Inferior parietal cortex (tissue), 1 donor: ENCODE data around the gene SLC26A1.

Source experiments
- DNase-seq: peaks from one replicate; pipeline ENCODE4 v3.0.0-alpha.2; 2016; ENCODE audit errors: extremely low spot score

Gene SLC26A1

DNA sequence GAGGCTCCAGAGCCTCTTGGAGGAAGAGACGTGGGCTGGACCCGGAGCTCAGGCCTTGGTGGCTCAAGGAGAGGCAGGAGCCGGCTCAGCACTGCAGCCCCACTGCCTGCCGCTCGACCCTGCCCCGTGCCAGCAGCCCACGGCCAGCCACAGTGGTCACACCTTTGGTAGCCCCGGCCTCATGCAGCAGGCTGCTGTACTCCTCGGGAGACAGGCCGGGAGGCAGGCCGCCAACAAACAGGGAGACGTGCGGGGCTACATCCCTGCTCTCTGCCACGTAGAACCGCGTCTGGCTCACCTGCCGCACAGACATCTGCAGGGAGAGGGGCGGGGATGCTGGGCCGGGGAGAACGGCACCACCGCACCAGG, 27.5 kb downstream of the SLC26A1 start:
- DNase-seq, result no peak

DNA sequence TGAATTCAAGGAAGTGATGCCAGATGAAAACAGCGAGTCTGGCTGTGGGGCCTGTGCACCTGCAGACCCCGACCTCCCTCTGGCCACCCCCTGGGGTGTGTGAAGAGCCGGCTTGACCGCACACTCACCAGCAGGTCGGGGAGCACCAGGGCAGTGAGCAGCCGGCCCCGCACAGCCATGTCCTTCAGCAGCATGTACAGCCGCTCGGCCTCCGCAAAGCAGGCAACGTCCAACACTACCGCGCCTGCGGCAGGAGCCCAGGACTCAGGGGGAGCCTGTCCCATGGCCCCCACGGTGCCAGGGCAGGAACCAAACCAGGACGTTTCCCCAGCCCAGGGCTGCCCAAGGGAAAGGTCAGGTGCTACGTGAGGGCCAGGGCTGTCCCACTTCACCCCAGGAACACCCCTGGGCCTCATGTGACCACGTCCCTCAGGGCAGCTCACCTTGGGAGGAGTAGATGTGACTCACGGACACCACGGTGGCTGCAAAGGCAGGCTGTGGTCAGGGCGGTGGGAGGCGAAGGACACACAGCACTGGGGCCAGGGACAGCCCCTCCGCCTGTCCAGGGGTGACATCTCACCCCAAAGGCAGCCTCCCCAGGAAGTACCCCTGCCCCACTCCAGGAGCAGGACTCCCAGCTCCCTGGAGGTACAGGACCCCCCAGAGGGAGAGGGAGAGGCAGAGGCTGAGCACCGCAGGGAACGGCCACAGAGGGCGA, 28.0 kb downstream of the SLC26A1 start:
- DNase-seq, result no peak

DNA sequence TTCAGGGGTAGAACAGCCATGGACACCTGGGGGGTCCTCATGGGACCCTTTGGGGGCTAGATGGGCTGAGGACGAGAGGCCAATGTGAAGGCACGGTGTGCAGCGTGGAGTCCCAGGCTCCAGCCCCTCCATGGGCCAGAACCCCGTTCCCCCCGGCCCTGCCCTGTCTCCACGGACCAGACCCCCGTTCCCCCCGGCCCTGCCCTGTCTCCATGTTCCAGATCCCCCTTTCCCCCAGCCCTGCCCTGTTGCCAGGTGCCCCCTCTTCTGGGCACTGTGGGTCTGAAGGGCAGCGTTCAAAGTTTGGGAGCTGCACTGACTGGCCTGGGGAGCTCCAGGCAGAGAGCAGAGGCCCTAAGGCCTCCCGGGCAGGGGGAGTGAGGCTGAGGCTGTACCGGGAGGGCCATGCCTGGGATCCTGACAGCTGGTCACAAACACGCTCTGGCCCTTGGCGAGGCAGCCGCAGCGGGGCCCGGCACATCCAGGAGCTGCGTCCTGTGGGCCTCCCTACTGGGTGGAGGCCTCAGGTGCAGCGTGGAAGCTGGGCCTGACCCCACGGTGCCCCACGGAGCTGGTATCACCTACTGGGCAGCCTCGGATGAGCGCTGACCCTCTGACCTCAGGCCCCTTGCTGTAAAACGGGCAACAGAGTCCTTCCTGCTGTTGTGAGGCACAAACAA, 28.7 kb downstream of the SLC26A1 start:
- no peak for DNase-seq

DNA sequence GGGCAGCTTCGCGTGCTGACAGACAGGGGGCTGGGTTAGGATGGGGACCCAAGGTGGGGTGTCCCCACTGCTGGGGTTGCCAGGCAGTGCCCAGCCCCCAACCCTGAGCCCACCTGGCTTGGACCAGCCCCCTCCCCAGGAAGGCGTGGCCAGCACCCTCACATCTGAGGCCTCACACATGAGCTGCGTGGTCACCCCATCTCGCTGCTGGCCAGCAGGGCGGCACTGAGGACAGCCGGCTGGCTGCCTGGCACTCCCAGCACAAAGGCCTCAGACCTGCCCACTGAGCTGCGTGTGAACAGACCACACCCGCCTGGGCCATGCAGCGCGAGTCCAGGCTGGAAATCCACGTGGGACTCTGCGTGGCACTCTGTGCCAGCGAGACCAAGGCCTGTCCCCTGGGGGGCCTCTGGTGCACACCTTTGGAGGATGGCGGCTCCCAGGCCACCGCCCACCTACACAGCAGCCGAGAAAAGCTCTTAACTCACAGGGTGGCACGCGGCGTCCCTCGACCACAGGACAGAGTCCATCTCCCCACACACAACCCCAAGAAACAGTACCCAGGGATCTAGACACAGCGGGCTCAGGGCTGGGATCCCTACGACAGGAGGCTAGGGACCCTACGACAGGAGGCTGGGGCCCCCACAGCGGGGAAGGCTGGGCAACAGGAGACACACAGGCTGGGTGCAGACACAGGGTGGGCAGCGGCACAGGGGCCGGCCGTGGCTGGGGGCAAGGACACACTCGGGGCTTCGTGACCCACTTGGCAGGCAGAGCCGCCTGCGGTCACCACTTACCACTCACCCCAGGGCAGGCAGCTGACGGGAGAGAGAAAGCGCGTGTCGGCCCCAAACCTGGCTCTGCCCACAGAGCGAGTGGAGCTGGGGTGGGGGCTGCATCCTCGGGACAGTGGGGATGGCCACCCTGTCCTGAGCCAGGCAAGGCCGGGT, 29.7 kb downstream of the SLC26A1 start:
- DNase-seq, result no peak

DNA sequence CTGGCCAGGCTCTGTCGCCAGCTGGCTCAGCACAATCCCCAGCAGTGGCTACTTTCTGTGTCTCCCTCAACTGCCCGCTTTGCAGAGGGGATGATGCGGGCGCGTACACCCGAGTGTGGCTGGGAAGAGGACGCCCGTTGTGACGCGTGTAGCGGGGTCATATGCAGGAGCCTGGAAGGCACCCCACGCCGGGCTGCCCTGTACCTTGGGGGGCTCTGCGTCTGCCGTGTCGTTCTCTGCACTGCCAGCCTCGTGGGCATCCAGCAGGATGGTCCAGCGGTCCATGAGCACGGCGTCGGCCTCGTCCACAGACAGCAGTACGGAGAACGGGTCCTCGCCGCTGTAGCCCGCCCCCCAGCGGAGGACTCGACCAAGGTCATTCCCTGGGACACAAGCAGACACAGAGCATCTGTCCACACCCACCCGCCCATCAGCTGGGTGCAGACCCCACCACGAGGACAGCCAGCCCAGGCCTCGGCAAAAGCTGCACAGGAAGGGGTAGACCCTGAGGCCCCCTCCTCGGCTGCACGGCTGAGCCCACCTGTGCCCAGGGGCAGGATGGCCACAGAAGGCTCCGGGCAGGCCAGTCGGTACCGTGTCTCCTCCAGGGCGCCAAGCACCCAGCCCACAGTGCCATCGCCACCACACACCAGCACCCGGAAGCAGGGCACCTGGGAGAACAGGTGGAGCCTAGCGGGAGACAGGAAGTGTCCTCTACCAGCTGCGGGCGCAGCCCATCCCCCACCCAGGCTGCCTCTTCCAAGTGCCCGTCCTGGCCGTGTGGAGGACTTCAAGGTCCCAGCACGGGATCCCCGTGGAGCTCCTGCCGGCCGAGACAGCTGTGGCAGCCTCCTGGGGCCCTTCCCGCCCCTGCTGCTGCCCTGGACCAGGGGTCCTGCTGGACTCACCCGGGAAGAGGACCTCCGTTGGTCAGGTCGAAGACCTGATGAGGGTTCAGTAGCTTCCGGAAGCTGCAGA, 30.7 kb downstream of the SLC26A1 start:
- DNase-seq, result no peak

DNA sequence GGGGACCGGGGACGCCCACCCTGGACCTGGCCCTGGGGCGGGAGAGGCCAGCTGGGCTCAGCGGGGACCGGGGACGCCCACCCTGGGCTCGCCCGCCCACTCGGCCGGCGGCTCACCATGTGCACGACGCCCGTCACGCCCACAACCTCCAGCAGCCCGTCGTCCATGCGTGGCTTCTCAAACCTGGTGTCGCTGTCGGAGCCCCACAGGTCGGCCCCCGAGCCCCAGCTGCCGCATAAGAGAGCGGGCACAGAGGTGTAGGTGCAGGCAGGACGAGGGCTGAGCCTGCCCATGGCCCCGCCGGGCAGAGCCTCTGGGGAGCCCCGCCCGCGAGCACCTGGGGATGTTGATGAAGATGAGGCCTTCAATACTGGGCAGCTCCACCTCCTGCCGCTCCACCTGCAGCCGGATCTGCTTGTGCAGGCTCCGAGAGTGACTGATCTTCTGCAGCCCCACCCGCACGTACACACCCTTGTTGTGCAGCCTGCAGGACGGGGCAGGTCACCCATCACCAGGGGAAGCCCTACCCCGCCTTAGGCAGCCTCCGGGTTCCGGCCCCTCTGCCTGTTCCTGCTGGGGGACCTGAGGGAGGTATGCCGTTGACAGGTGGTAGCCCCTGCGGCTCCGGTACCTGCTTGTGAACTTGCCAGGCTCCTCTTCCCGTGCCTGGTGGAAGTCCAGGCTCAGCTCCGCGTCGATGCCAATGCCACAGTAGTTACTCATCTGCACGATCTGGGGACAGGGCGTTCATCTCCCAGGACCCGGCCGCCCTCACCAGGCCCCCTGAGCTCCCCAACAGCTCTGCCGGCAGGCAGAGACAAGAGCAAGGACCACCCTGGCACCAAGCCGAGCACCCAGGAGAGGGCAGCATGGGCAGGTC, 31.6 kb downstream of the SLC26A1 start:
- DNase-seq, result no peak

DNA sequence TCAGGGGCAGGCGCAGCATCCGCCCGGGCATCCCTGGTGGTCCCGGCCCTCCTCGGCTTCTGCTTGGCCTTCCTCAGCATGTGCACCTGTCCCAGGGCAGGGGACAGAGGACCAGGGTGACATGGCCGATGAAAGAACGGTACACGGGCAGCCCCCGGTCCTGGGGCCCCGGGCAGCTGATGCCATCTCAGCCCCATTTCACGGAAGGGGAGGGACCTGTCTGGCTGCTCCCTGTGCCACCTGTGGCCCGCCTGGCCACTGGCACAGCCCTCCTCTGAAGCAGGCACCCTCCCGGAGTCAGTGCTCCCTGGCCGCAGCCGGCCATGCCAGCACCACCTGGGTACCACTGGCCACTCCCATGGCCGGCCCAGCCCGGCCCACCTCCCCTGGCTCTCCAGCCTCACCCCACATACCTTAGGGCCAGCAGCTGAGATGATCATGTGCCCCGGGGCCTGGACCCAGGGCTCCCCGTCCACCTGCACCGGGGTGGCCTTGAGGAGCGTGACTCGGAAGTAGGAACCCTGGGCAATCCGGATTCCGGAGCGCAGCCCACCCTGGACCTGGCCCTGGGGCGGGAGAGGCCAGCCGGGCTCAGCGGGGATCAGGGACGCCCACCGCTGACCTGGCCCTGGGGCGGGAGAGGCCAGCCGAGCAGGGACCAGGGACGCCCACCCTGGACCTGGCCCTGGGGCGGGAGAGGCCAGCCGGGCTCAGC, 32.4 kb downstream of the SLC26A1 start:
- DNase-seq, result no peak

DNA sequence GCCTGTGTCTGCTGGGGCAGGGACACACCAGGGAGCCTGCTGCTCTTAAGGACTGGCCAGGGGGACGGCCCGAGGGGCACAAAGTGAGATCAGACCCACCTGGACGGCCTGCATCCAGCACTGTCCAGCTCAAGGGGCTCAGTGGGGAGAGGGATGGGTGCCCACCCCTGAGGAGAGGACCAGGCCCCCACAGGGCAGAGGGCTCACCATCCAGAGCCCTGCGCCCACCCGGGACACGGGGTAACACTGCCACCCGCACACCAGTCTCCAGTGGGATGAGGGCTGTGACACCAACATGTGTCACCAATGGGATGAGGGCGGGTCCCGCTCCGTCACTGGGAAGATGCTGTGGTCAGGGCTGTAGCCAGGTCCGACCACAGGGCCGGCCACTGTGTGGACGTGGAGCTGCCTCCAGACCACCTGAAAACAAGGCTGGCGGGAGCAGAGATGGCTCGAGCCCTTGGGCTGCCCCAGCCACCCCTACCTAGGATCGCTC, 33.0 kb downstream of the SLC26A1 start:
- no peak for DNase-seq

DNA sequence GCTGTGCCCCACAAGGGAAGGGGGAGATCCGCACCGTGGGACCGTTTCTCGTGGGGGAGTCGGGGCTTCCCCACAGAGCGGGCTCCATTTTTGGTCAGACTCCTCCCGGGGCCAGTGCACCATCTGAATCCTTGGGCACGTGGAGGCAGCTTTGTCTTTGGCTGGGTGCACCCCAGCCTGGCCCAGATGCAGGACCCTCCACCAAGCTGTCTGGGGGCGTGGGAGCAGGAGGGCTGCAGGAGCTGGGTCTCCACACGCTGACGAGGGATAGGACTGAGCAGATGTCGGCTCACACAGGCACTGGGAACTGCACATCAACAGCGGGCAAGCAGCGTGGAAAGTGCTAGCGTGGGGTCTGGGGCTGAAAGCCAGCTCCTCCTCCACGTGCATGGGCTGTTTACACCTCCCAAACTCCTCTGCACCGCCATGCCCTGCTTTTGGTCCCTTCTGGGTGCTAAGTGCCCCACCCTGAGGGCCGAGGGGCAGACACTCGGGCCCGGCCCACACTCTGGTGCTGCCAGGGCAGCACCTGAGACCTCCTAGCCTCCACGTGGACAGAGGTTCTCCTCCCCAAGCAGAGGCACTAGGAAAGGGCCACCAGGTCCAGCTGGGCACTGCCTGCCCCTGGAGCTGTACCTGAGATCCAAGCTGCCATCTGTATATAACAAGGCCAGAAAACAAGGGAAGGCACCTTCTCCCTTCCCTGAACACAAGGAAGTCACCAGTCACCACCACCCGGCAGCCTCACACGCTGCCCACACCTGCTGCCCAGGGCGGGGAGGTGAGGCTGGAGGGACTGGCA, 33.7 kb downstream of the SLC26A1 start:
- DNase-seq, result no peak

DNA sequence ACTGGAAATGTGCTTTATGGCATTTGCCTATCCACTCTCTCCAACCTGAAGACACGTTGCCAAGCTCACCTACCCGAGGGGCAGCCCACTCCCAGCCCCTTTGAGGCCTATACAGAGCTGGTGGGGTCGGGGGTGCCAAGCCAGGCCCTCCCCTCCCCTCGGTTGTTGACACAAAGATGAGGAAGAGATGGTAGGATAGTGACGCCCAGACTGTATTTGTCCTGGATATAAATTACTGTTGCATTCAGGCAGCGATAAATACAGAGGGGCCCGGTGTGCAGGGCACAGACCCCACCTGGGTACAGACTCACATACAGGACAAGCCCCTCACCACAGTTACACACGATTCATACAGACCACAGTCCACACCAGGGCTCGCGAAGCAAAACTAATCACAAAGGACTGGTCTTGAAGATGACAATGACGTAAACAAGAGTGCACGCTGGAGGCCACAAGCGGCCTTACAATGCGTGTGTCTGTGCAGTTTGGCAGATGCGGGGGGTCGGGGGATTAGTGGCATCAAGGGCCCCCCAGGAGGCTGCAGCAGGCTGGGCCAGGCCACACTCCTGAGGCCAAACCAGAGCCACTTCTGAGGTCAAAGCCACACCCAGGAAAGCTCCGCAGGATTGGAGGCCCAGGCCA, 34.4 kb downstream of the SLC26A1 start:
- DNase-seq, result no peak

DNA sequence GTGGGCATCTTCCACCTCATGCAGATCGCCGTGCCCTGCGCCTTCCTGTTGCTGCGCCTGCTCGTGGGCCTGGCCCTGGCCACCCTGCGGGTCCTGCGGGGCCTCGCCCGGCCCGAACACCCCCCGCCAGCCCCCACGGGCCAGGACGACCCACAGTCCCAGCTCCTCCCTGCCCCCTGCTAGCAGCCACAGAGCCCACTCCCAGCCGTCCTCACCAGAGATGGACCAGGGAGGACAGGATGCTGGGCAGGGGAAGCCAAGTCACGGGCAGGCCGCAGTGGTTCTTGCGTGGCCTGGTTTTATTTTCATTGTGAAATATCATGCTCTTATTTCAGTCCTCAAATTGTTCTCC, 34.9 kb downstream of the SLC26A1 start:
- no peak for DNase-seq

DNA sequence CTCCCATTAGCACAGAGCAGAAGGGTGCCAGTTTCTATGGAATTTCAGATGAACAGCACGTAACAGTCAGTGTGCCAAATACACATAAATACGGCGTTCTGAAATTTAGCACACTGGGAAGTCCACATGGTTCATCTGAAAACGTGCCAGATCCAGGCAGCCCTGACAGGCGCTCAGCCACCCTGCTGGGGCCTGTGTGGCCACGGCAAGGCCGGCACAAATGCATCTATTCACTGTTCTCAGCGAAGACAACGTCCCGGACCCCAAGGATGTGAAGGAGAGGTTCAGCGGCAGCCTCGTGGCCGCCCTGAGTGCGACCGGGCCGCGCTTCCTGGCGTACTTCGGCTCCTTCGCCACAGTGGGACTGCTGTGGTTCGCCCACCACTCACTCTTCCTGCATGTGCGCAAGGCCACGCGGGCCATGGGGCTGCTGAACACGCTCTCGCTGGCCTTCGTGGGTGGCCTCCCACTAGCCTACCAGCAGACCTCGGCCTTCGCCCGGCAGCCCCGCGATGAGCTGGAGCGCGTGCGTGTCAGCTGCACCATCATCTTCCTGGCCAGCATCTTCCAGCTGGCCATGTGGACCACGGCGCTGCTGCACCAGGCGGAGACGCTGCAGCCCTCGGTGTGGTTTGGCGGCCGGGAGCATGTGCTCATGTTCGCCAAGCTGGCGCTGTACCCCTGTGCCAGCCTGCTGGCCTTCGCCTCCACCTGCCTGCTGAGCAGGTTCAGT, 35.5 kb downstream of the SLC26A1 start:
- no peak for DNase-seq

DNA sequence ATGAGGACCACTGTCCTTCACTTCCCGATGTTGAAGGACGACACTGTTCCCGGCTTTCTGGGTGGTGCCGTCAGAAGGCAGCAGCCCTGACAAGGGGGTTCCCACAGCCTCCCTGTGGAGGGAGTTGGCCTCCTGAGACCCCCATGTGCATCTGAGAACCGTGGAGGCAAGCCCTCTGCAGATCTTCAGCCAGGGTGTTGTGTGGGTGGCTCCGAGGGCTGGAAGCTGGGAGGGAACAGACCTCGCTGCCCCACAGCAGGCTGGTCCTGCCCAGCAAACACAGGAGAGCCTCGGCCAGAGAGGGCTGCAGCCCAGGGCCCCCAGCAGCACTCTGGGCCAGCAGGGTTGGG, 36.0 kb downstream of the SLC26A1 start:
- no peak for DNase-seq

DNA sequence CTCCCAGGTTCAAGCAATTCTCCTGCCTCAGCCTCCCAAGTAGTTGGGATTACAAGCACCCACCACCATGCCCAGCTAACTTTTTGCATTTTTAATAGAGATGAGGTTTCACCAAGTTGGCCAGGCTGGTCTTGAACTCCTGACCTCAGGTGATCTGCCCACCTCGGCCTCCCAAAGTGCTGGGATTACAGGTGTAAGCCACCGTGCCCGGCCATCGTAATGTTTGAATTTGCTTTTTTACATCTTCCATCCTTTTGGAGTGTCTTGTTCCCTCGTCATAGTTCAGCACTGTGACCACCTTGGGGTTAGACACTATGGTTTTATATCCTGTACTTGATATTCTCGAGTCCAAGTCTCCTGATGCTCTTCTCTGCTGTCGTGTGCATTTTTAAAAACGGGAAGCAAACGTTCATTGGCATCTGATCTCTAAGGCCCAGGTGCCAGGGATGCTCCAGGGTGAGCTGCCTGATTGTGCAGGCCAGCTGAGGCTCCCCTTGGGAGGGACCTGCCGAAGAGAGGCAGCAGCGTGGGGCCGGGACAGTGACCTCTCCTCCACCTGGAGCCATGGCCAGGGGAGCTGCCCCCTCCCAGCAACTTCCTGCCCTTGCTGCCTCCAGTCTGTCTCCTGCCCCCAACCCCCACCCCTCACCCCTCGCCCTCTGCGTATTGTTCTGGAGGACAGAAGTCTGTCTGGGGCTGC, 36.5 kb downstream of the SLC26A1 start:
- no peak for DNase-seq

DNA sequence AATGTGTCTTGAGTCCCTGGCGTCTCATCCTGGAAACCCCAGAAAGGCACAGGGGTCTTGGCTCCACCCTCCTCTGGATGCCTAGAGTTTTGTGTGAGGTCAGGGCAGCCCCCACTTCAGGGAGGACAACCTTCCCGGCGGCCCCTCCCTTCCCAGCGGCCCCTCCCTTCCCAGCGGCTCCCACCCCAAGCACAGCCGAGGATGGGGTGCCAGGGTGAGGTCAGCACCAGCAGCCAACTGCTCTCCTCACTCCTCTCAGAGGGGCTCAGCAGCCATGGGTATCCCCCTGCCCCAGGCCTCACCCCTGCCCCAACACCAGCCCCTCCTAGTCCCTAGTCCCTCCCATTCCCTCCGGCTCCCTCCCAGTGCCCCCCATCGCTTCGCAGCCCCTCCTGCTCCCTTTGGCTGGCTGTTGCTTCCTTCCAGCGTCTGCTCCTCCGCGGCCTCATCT, 37.2 kb downstream of the SLC26A1 start:
- DNase-seq, result no peak

DNA sequence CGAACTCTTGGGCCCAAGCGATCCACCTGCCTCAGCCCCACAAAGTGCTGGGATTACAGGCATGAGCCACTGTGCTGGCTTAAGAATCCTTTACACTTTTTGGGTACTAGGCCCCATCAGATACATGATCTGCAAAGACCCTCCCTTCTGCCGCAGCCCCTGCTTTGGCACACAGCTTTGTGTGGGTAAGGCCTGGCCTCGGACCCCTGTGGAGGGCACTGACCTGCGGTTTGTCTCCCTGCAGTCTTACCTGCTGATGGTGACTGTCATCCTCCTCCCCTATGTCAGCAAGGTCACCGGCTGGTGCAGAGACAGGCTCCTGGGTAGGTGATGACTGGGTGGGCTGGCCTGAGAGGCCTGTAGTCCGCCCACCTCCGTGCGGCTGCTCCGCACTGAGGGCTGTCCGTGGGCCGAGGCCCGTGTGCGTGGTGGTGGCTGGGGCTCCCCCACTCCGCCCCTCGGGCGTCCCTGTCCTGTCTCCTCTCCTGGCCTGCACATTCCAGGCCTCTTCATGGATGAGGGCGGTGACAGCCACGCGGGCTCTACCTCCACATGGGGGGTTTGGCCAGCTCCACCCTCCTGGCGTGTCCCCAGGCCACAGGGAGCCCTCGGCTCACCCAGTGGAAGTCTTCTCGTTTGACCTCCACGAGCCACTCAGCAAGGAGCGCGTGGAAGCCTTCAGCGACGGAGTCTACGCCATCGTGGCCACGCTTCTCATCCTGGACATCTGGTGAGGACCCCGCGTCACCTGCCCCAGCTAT, 37.9 kb downstream of the SLC26A1 start:
- DNase-seq, result no peak
